ENCODE results near the gene DMRTC2. TPM values are rescaled to one million over a fixed set of nuclear protein-coding genes. Genes with fewer than 3 reads are reported as not detected.

DMRTC2 gene
- polyA plus RNA-seq, 1 of the 3 experiments (the other 2 are of a cell fraction), result not detected

GRCh38 chr19:41849067-41849466, 4.2 kb downstream of the DMRTC2 start:
- Histone ChIP-seq H3K9ac (no peak overlapping the region), H3K27ac (ENCODE audit: low read depth in 2 of 2, low read length in 1 of 2) (no peak overlapping the region), H3K36me3 (replicated peaks in 1 of 2; ENCODE audit: control insufficient read depth in 1 of 2, insufficient read depth in 2 of 2, low read length in 1 of 2) (no peaks in the 10 kb centered on the region), H3K4me3 (ENCODE audit: low read depth in 2 of 2, low read length in 1 of 2) (no peak overlapping the region), H3F3A (replicated peaks; ENCODE audit: insufficient read depth) (no peaks in the 10 kb centered on the region), H4K20me1 (ENCODE audit: insufficient read depth) (no peaks in the 10 kb centered on the region), H3K9me2 (no peaks in the 10 kb centered on the region), H3K27me3 (ENCODE audit: insufficient read depth) (peaks cover 55% of the 10 kb centered on the region), H3K4me1 (ENCODE audit: control insufficient read depth in 1 of 2, insufficient read depth in 2 of 2, low read depth in 1 of 2, low read length in 1 of 2) (no peaks in the 10 kb centered on the region), H3K4me2 (no peak overlapping the region), H2AFZ (ENCODE audit: low read depth) (no peak overlapping the region), H3K9me3 (no peaks in the 10 kb centered on the region), H3K79me2 (ENCODE audit: insufficient read depth) (no peaks in the 10 kb centered on the region)
- TF ChIP-seq MXI1 (IDR thresholded peaks at IDR 0.05; ENCODE audit: low read depth, low read length), result no peak
- no peak for TF ChIP-seq MEF2A (IDR thresholded peaks at IDR 0.05; ENCODE audit: borderline replicate concordance, low read depth)
- TF ChIP-seq ZBTB33 (IDR thresholded peaks at IDR 0.05; ENCODE audit: borderline replicate concordance, low read depth), result no peak
- no peak for TF ChIP-seq NRF1 (IDR thresholded peaks at IDR 0.05; ENCODE audit: low read depth, low read length)
- TF ChIP-seq TAF1 (IDR thresholded peaks at IDR 0.05; ENCODE audit: borderline replicate concordance, low read depth, low read length), result no peak
- TF ChIP-seq PBX3 (IDR thresholded peaks at IDR 0.05), result no peak
- TF ChIP-seq RAD21 (IDR thresholded peaks at IDR 0.05; ENCODE audit: low read length), result no peak
- TF ChIP-seq, protein P1, sequence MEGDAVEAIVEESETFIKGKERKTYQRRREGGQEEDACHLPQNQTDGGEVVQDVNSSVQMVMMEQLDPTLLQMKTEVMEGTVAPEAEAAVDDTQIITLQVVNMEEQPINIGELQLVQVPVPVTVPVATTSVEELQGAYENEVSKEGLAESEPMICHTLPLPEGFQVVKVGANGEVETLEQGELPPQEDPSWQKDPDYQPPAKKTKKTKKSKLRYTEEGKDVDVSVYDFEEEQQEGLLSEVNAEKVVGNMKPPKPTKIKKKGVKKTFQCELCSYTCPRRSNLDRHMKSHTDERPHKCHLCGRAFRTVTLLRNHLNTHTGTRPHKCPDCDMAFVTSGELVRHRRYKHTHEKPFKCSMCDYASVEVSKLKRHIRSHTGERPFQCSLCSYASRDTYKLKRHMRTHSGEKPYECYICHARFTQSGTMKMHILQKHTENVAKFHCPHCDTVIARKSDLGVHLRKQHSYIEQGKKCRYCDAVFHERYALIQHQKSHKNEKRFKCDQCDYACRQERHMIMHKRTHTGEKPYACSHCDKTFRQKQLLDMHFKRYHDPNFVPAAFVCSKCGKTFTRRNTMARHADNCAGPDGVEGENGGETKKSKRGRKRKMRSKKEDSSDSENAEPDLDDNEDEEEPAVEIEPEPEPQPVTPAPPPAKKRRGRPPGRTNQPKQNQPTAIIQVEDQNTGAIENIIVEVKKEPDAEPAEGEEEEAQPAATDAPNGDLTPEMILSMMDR (IDR thresholded peaks at IDR 0.05), result no peak
- TF ChIP-seq, protein P2, sequence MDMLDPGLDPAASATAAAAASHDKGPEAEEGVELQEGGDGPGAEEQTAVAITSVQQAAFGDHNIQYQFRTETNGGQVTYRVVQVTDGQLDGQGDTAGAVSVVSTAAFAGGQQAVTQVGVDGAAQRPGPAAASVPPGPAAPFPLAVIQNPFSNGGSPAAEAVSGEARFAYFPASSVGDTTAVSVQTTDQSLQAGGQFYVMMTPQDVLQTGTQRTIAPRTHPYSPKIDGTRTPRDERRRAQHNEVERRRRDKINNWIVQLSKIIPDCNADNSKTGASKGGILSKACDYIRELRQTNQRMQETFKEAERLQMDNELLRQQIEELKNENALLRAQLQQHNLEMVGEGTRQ (IDR thresholded peaks at IDR 0.05; ENCODE audit: borderline replicate concordance, low read depth, low read length), result no peak
- TF ChIP-seq JUND (IDR thresholded peaks at IDR 0.05), result no peak
- TF ChIP-seq SIN3A (IDR thresholded peaks at IDR 0.05; ENCODE audit: borderline replicate concordance, low read depth, low read length), result no peak
- TF ChIP-seq FOXM1 (IDR thresholded peaks at IDR 0.05; ENCODE audit: low read depth), result no peak
- TF ChIP-seq YY1 (IDR thresholded peaks at IDR 0.05; ENCODE audit: low read depth), result no peak
- TF ChIP-seq RFX5 (IDR thresholded peaks at IDR 0.05; ENCODE audit: low read length), result no peak
- no peak for TF ChIP-seq EP300 (IDR thresholded peaks at IDR 0.05; ENCODE audit: borderline replicate concordance in 1 of 2, low read depth in 1 of 2, low read length in 1 of 2)
- no peak for TF ChIP-seq SMC3 (IDR thresholded peaks at IDR 0.05; ENCODE audit: low read depth, low read length)
- TF ChIP-seq IRF3 (IDR thresholded peaks at IDR 0.05; ENCODE audit: low read depth, low read length), result no peak
- no peak for TF ChIP-seq FOXJ3 (CRISPR knock-in tag; IDR thresholded peaks at IDR 0.05)
- TF ChIP-seq, protein P3, sequence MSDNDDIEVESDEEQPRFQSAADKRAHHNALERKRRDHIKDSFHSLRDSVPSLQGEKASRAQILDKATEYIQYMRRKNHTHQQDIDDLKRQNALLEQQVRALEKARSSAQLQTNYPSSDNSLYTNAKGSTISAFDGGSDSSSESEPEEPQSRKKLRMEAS (IDR thresholded peaks at IDR 0.05; ENCODE audit: low read depth), result no peak
- ChIA-PET CTCF (interaction anchor here (1.1 to 5.5 kb wide), 2 partner anchors 13 to 399 kb away, joined by 3 to 34 read pairs; no protein-coding TSS in a partner anchor), POLR2A (no interaction called here)
- WGBS (ENCODE audit: low lambda C conversion rate), result 17% methylated on average over 2 of the region's 2 CpGs
- DNase-seq, result no peak

All from SK-N-SH (cell line).